Liver (tissue), 9 donors: ENCODE data around the gene ERVFRD-1. TPM values are rescaled to one million over a fixed set of nuclear protein-coding genes. Genes with fewer than 3 reads are reported as not detected.

Source experiments
- DNase-seq: peaks from one replicate; pipeline ENCODE4 v3.0.0-alpha.2; 2017; ENCODE audit warnings: low spot score
- H3K27ac ChIP-seq, 2 donors: one replicate each; pipeline ENCODE4 v1.7.0; 2013; ENCODE audit warnings: inconsistent platforms in 2 of 2, low read length in 2 of 2, control low read depth in 1 of 2, low read depth in 1 of 2, mild to moderate bottlenecking in 1 of 2
- H3K27me3 ChIP-seq, 4 donors: one replicate each; pipeline versions ENCODE4 v1.6.1 to v1.7.0; 2013; ENCODE audit warnings: low read length in 3 of 4, inconsistent platforms in 1 of 4, mild to moderate bottlenecking in 1 of 4, moderate library complexity in 1 of 4; ENCODE audit not compliant: control insufficient read depth in 4 of 4, insufficient read depth in 4 of 4
- H3K36me3 ChIP-seq, 4 donors: one replicate each; pipeline versions ENCODE4 v1.6.1 to v1.7.0; 2013; ENCODE audit warnings: low read length in 3 of 4, mild to moderate bottlenecking in 3 of 4, low read depth in 1 of 4, moderate library complexity in 1 of 4; ENCODE audit not compliant: control insufficient read depth in 4 of 4, insufficient read depth in 3 of 4
- H3K4me1 ChIP-seq, 4 donors: one replicate each; pipeline versions ENCODE4 v1.6.1 to v1.7.0; 2013; ENCODE audit warnings: low read length in 3 of 4, mild to moderate bottlenecking in 3 of 4, moderate library complexity in 1 of 4; ENCODE audit not compliant: control insufficient read depth in 4 of 4, insufficient read depth in 4 of 4
- H3K4me3 ChIP-seq, 3 donors: one replicate each; pipeline versions ENCODE4 v1.6.1 to v1.7.0; 2013; ENCODE audit warnings: low read length in 3 of 3, control low read depth in 1 of 3, low read depth in 1 of 3, mild to moderate bottlenecking in 1 of 3
- H3K9ac ChIP-seq, 2 donors: one replicate each; pipeline ENCODE4 v1.7.0; 2013; ENCODE audit warnings: low read length in 2 of 2, mild to moderate bottlenecking in 2 of 2, moderate library complexity in 2 of 2, control low read depth in 1 of 2, low read depth in 1 of 2
- H3K9me3 ChIP-seq, 4 donors: one replicate each; pipeline versions ENCODE4 v1.6.1 to v1.7.0; 2013; ENCODE audit warnings: low read length in 3 of 4; ENCODE audit not compliant: control insufficient read depth in 4 of 4
- ATF3 ChIP-seq: IDR thresholded peaks from 2 replicates; pipeline ENCODE4 v1.6.1; 2016; ENCODE audit warnings: antibody characterized with exemption
- CTCF ChIP-seq: fragments of 150-350 bp; IDR thresholded peaks from 2 replicates; pipeline ENCODE4 v1.5.1; 2017; ENCODE audit warnings: improper control_type of control experiment, low read depth, low read length; ENCODE audit not compliant: missing input control
- EGR1 ChIP-seq, 2 donors: IDR thresholded peaks; 2 replicates each; pipeline ENCODE4 v1.6.1; 2016 to 2018; ENCODE audit warnings: antibody characterized with exemption in 2 of 2, low read depth in 2 of 2
- FOXA1 ChIP-seq: IDR thresholded peaks from 2 replicates; pipeline ENCODE4 v1.6.1; 2016; ENCODE audit warnings: antibody characterized with exemption
- FOXA2 ChIP-seq: IDR thresholded peaks from 2 replicates; pipeline ENCODE4 v1.6.1; 2016; ENCODE audit warnings: antibody characterized with exemption
- GABPA ChIP-seq, 2 donors: IDR thresholded peaks in 1 of 2; conservative IDR thresholded peaks in 1 of 2; 2 replicates each; pipeline ENCODE4 v1.6.1; 2016; ENCODE audit warnings: antibody characterized with exemption in 2 of 2, mild to moderate bottlenecking in 1 of 2, moderate library complexity in 1 of 2
- HNF4A ChIP-seq, 2 donors: conservative IDR thresholded peaks; 2 replicates each; pipeline ENCODE4 v1.6.1; 2016; ENCODE audit warnings: antibody characterized with exemption in 2 of 2, mild to moderate bottlenecking in 2 of 2
- MAX ChIP-seq: IDR thresholded peaks from 2 replicates; pipeline ENCODE4 v1.6.1; 2016; ENCODE audit warnings: antibody characterized with exemption
- REST ChIP-seq: IDR thresholded peaks from 2 replicates; pipeline ENCODE4 v1.6.1; 2016; ENCODE audit warnings: antibody characterized with exemption, mild to moderate bottlenecking
- RXRA ChIP-seq, 2 donors: IDR thresholded peaks; 2 replicates each; pipeline ENCODE4 v1.6.1; 2017 to 2018; ENCODE audit warnings: antibody characterized with exemption in 2 of 2, mild to moderate bottlenecking in 1 of 2
- SP1 ChIP-seq: IDR thresholded peaks from 2 replicates; pipeline ENCODE4 v1.6.1; 2018; ENCODE audit warnings: antibody characterized with exemption, mild to moderate bottlenecking
- TAF1 ChIP-seq: conservative IDR thresholded peaks from 2 replicates; pipeline ENCODE4 v1.6.1; 2016; ENCODE audit warnings: antibody characterized with exemption, mild to moderate bottlenecking
- YY1 ChIP-seq: IDR thresholded peaks from 2 replicates; pipeline ENCODE4 v1.6.1; 2016; ENCODE audit warnings: antibody characterized with exemption, mild to moderate bottlenecking
- WGBS: extraction: QIAGEN DNeasy Blood & Tissue Kit; methylation state at CpG from one replicate; pipeline ENCODE4 v1.1.7; 2013; 5-methylcytosine and 5-hydroxymethylcytosine counted together
- polyA plus RNA-seq, 2 donors: library from polyadenylated mRNA; stranded (reverse) in 1 of 2; unstranded in 1 of 2; fragments of 200-250 nt in 1 of 2; fragments of >200 nt in 1 of 2; fragmentation: Nextera tagmentation in 1 of 2; extraction: Ambion mirVana in 1 of 2; gene quantifications; one replicate each; pipeline versions ENCODE4 v1.2.1 to v1.2.3, GENCODE V29; 2013 to 2015
- total RNA-seq, 2 donors: library from RNA; depleted of rRNA; stranded (reverse); fragments of >200 nt; gene quantifications; one replicate each; pipeline ENCODE4 v1.2.3, GENCODE V29; 2014
- donor health status: healthy.
- donor health status: healthy.
- donor health status: healthy.
- donor health status: healthy.
- donor health status: healthy.

Gene ERVFRD-1
- total and polyA plus RNA-seq, 4 donors = 0.07 to 0.28 (median 0.14) TPM; not detected in 1

- no peak for TF ChIP-seq CTCF
Measured at GRCh38 chr6:11067348-11067747, 44.2 kb downstream of the ERVFRD-1 start (continued).

GRCh38 chr6:11066505-11067347 lies 44.8 kb downstream of the ERVFRD-1 start:
- no peaks in the 10 kb centered on the region for H3K9me3 ChIP-seq
- H3K4me3 ChIP-seq = no peak overlapping the region
- TF ChIP-seq FOXA2 (peak; percentile 41), FOXA1 (peak; percentile 47), MAX (no peak), TAF1 (no peak), RXRA (IDR thresholded peaks at IDR 0.05) (no peak), ATF3 (peak; percentile 20), HNF4A (conservative IDR thresholded peaks at IDR 0.05) (peak in 1 of 2 donors; percentile 40), YY1 (no peak)
- peak overlapping the region; percentile 81 to 92 for H3K27ac ChIP-seq
- 51% methylated on average over 6 of the region's 6 CpGs for WGBS
- DNase-seq = no peak
- no peaks in the 10 kb centered on the region for H3K36me3 ChIP-seq
- H3K4me1 ChIP-seq = peaks cover 0 to 31% (median 29%) of the 10 kb centered on the region in 4 donors
- H3K27me3 ChIP-seq = no peaks in the 10 kb centered on the region
- H3K9ac ChIP-seq = peak overlapping the region in 1 of 2 donors; percentile 46

GRCh38 chr6:11065436-11066202 lies 45.9 kb downstream of the ERVFRD-1 start:
- DNase-seq = no peak
- H3K27ac ChIP-seq = no peak overlapping the region
- H3K4me1 ChIP-seq = peaks cover 0 to 31% (median 29%) of the 10 kb centered on the region in 4 donors
- no peaks in the 10 kb centered on the region for H3K36me3 ChIP-seq
- H3K4me3 ChIP-seq = no peak overlapping the region
- no peak for TF ChIP-seq REST
- no peak for TF ChIP-seq GABPA (IDR thresholded peaks at IDR 0.05 in 1 of 2, conservative IDR thresholded peaks at IDR 0.05 in 1 of 2)
- no peak for TF ChIP-seq FOXA1
- no peak for TF ChIP-seq HNF4A (conservative IDR thresholded peaks at IDR 0.05)
- no peak for TF ChIP-seq EGR1 (IDR thresholded peaks at IDR 0.05; ENCODE audit: low read depth in 2 of 2)
- no peak for TF ChIP-seq SP1
- TF ChIP-seq FOXA2 = no peak
- TF ChIP-seq ATF3 = no peak
- H3K27me3 ChIP-seq = no peaks in the 10 kb centered on the region
- H3K9me3 ChIP-seq = no peaks in the 10 kb centered on the region
- 83% methylated on average over 6 of the region's 6 CpGs for WGBS
- no peak overlapping the region for H3K9ac ChIP-seq
